Stomach smooth muscle (tissue), 2 donors: ENCODE results near the gene HNF4A.
A peak's percentile ranks its signal among the peaks of the same experiment; 100 is the strongest.
"Not testable (repeated sequence)": the region's sequence is repeated elsewhere in the genome, so short reads cannot be mapped to it uniquely, and the experiment has no call there.

ENCODE experiments used
- H3K27ac ChIP-seq: one replicate; pipeline ENCODE4 v1.7.0; 2013; ENCODE audit warnings: mild to moderate bottlenecking, low read length, inconsistent platforms
- H3K27me3 ChIP-seq, 2 donors: one replicate each; pipeline ENCODE4 v1.7.0; 2013; ENCODE audit warnings: low read length in 2 of 2; ENCODE audit not compliant: insufficient read depth in 2 of 2, control insufficient read depth in 1 of 2
- H3K36me3 ChIP-seq, 2 donors: one replicate each; pipeline ENCODE4 v1.7.0; 2013; ENCODE audit warnings: low read length in 2 of 2; ENCODE audit not compliant: control insufficient read depth in 2 of 2, insufficient read depth in 2 of 2
- H3K4me1 ChIP-seq: one replicate; pipeline ENCODE4 v1.7.0; 2013; ENCODE audit warnings: low read length; ENCODE audit not compliant: control insufficient read depth, insufficient read depth
- H3K4me3 ChIP-seq, 2 donors: one replicate each; pipeline ENCODE4 v1.7.0; 2013; ENCODE audit warnings: low read length in 2 of 2
- H3K9ac ChIP-seq, 2 donors: one replicate each; pipeline ENCODE4 v1.7.0; 2013; ENCODE audit warnings: low read length in 2 of 2, mild to moderate bottlenecking in 1 of 2
- H3K9me3 ChIP-seq, 2 donors: one replicate each; pipeline ENCODE4 v1.7.0; 2013; ENCODE audit warnings: low read length in 2 of 2; ENCODE audit not compliant: control insufficient read depth in 2 of 2
- donor health status: healthy.
- donor health status: Pancreatic carcinoma.

Gene HNF4A

DNA sequence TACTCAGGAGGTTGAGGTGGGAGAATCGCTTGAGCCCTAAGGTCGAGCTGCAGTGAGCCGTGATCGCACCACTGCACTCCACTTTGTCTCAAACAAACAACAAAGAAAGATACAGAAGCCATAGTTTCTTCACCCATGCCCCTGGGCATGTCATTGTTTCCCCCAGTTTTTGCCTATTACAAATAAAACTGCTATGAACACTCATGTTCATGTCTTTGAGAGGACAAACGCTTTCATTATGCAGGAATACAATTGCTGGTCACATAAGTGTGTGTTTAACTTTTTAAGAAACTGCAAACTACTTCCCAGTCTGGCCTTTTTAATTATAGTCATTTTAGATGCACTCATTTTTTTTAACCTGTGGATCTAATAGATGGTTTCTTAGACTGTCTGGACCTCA, 108.0 kb downstream of the HNF4A start:
- H3K36me3 ChIP-seq = no peaks in the 10 kb centered on the region
- no peaks in the 10 kb centered on the region for H3K9me3 ChIP-seq
- H3K9ac ChIP-seq = no peak overlapping the region
- no peak overlapping the region for H3K4me3 ChIP-seq
- H3K4me1 ChIP-seq = no peaks in the 10 kb centered on the region
- peaks cover 0 to 2% of the 10 kb centered on the region in 2 donors for H3K27me3 ChIP-seq
- no peak overlapping the region for H3K27ac ChIP-seq

DNA sequence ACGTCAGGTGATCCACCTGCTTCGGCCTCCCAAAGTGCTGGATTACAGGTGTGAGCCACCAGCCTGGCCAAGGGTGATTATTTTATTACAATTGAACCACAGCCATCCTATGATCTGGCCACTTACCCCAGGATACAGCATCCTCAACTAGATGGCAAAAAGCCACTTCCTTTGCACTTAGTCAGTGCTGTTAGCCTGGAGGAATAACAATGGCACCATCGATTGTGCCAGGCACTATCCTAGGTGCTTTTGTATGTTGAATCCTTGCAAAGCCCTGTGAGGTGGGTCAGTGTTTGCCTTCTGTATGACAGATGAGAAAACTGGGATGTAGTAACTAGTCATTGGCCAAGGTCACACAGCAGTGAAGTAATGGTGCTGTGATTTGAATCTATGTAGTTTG, 109.0 kb downstream of the HNF4A start:
- no peaks in the 10 kb centered on the region for H3K36me3 ChIP-seq
- H3K9ac ChIP-seq = no peak overlapping the region
- H3K4me3 ChIP-seq = no peak overlapping the region
- H3K9me3 ChIP-seq = no peaks in the 10 kb centered on the region
- H3K27me3 ChIP-seq = peaks cover 0 to 2% of the 10 kb centered on the region in 2 donors
- H3K4me1 ChIP-seq = no peaks in the 10 kb centered on the region
- H3K27ac ChIP-seq = no peak overlapping the region

DNA sequence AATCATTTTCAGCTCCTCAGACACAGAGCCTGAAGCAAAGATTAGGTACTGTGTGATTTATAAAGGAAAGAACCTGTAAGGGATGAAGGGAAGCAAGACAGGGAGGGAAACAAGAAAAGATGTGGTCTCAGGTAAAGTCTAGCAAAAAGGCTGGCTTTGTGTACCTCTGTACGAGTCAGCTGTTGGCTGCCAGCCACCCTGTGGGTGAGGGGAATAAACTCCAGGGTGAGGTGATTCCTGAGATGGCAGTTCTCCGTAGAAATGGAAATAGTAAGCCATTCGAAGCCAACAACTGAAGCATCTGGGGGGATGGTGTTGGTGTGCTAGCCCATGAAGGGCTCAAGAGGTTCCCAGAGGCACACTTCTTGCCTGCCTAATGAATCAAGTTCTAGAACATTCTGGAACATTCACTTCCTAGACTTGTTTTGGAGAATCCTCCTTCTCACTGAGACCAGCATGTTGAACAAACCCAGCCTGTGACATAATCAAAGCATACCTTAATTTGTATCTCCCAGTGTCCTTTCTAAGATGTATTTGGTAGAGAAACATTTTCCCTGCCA, 109.6 kb downstream of the HNF4A start:
- H3K4me1 ChIP-seq = no peaks in the 10 kb centered on the region
- no peaks in the 10 kb centered on the region for H3K9me3 ChIP-seq
- H3K4me3 ChIP-seq = no peak overlapping the region
- H3K27me3 ChIP-seq = peaks cover 0 to 2% of the 10 kb centered on the region in 2 donors
- no peaks in the 10 kb centered on the region for H3K36me3 ChIP-seq
- no peak overlapping the region for H3K9ac ChIP-seq
- H3K27ac ChIP-seq = no peak overlapping the region

DNA sequence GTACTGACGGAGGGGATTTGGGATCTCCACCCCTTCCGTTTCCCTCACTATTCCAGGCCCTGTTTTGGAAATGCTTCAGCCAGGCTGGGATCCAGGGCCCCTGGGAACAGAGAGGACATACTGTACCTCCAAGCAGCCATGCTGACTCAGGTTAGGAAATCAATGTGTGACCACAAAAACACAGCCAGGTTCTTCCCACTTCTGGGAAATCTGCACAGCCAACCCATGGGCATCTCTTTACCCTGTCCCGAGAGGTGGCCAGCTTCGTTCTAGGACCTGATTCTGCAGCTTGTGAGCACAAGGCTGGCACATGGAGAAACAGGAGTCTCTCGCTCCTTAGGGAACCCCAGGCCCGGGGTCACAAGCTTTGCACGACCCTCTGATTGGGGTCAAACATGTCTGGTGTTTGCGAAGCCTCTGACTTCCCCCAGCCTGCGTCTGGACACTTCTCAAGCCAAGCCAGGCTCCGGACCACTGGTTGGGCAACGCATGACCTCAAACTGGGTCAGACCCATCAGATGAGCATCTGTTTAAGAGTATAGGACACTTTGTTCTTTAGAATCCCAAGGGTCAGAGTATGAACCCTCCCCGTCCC, 111.9 kb downstream of the HNF4A start:
- Histone ChIP-seq H3K27ac (no peak overlapping the region), H3K36me3 (no peaks in the 10 kb centered on the region), H3K9me3 (no peaks in the 10 kb centered on the region), H3K9ac (no peak overlapping the region), H3K4me1 (no peaks in the 10 kb centered on the region), H3K4me3 (no peak overlapping the region), H3K27me3 (peaks cover 0 to 2% of the 10 kb centered on the region in 2 donors)

DNA sequence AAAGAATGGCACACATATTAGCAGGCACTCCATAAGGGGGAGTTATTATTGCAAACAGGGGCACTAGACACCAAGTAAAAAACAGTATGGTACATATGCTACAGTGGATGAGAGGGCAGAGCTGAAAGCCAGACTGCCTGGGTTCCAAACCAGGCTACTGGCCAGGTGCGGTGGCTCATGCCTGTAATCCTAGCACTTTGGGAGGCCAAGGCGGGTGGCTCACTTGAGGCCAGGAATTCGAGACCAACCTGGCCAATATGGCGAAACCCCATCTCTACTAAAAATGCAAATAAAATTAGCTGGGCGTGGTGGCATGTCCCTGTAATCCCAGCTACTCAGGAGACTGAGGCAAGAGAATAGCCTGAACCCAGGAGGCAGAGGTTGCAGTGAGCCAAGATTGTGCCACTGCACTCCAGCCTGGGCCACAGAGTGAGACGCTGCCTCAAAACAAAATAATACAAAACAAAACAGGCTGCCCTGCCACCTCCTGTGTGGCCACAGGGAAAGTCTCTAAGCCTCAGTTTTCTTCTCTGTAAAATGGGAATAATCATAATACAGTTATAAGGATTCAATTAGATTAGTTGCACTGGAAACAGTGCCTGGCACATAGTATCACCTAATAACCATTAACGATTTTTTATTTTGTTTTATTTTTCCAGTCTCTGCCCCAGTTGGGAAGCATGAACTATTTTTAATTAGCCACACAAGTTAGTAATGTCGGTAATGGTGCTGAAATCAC, 112.7 kb downstream of the HNF4A start:
- H3K27ac ChIP-seq = no peak overlapping the region
- no peak overlapping the region for H3K9ac ChIP-seq
- no peaks in the 10 kb centered on the region for H3K36me3 ChIP-seq
- H3K9me3 ChIP-seq = no peaks in the 10 kb centered on the region
- H3K27me3 ChIP-seq = peaks cover 0 to 2% of the 10 kb centered on the region in 2 donors
- no peak overlapping the region for H3K4me3 ChIP-seq
- H3K4me1 ChIP-seq = no peaks in the 10 kb centered on the region

DNA sequence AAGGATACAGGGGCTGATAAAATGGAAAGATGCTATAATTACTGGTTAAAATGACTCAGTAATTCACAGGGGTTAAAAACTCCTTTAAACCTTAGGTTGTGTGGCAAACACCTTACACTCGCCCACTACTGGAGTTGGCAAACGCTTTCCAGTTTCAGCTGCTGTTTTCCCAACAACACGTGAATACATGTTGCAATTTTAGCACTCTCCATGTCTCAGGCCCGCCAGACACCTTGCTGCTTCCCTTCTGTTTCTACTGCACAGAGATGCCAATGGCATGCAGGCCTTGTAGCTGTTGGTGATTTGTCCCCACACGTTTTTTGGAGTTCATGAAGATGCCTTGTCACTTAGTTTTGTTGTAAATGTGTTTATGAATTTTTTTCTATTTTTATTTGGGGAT, 114.8 kb downstream of the HNF4A start:
- peaks cover 0 to 2% of the 10 kb centered on the region in 2 donors for H3K27me3 ChIP-seq
- H3K27ac ChIP-seq = no peak overlapping the region
- no peak overlapping the region for H3K9ac ChIP-seq
- H3K36me3 ChIP-seq = no peaks in the 10 kb centered on the region
- H3K4me1 ChIP-seq = peaks cover 5% of the 10 kb centered on the region
- no peak overlapping the region for H3K4me3 ChIP-seq
- H3K9me3 ChIP-seq = no peaks in the 10 kb centered on the region

DNA sequence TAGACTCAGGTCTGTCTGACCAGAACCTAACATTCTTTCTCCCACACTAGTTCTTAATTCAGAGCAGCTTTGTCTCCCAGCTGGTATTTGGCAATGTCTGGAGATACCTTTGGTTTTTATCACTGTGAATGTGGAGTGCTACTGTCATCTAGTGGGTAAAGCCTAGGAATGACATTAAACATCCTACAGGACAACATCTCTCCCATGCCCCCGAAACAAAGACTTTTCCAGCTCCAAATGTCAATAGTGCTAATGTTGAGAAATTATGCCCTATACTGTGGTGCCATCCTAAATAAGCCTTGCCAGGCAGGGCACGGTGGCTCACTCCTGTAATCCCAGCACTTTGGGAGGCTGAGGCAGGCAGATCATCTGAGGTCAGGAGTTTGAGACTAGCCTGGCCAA, 116.0 kb downstream of the HNF4A start:
- Histone ChIP-seq H3K27ac (no peak overlapping the region), H3K9me3 (no peaks in the 10 kb centered on the region), H3K27me3 (peaks cover 0 to 2% of the 10 kb centered on the region in 2 donors), H3K4me3 (no peak overlapping the region), H3K36me3 (no peaks in the 10 kb centered on the region), H3K4me1 (peaks cover 14% of the 10 kb centered on the region), H3K9ac (no peak overlapping the region)

DNA sequence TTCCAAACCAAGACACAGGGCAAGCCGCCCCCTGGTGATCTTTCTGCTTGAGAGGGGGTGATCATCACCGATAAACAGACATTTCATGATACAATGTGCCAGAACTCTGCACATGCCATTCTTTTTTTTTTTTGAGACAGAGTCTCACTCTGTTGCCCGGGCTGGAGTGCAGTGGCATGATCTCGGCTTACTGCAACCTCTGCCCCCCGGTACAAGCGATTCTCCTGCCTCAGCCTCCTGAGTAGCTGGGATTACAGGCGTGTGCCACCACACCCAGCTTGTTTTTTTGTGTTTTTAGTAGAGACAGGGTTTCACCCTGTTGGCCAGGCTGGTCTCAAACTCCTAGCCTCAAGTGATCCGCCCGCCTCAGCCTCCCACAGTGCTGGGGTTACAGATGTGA, 116.8 kb downstream of the HNF4A start:
- not testable (repeated sequence) for H3K9ac ChIP-seq, H3K4me3 ChIP-seq, H3K9me3 ChIP-seq, H3K27me3 ChIP-seq, H3K36me3 ChIP-seq, H3K27ac ChIP-seq
- peaks cover 19% of the 10 kb centered on the region for H3K4me1 ChIP-seq

DNA sequence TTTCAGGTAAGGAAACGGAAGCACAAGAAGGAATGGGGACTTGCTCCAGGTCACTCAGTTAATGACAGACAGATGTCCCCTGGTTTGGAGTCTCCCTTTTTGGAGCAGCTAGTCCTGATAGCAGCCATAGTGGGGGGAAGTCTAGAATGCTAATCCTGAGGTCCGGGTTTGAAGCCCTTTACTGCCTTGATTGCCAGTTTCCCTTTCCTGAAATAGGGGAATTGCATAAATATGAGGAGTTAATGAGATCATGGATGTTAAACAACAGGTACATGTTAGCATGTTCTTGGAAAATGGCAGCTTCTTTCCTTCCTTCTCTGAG, 119.8 kb downstream of the HNF4A start:
- H3K9ac ChIP-seq = peak overlapping the region; percentile 95 to 96
- H3K36me3 ChIP-seq = peaks cover 5% of the 10 kb centered on the region in 2 donors
- H3K4me1 ChIP-seq = peaks cover 19% of the 10 kb centered on the region
- H3K4me3 ChIP-seq = peak overlapping the region; percentile 87 to 89
- H3K27me3 ChIP-seq = no peaks in the 10 kb centered on the region
- no peaks in the 10 kb centered on the region for H3K9me3 ChIP-seq
- H3K27ac ChIP-seq = peak overlapping the region; percentile 87

DNA sequence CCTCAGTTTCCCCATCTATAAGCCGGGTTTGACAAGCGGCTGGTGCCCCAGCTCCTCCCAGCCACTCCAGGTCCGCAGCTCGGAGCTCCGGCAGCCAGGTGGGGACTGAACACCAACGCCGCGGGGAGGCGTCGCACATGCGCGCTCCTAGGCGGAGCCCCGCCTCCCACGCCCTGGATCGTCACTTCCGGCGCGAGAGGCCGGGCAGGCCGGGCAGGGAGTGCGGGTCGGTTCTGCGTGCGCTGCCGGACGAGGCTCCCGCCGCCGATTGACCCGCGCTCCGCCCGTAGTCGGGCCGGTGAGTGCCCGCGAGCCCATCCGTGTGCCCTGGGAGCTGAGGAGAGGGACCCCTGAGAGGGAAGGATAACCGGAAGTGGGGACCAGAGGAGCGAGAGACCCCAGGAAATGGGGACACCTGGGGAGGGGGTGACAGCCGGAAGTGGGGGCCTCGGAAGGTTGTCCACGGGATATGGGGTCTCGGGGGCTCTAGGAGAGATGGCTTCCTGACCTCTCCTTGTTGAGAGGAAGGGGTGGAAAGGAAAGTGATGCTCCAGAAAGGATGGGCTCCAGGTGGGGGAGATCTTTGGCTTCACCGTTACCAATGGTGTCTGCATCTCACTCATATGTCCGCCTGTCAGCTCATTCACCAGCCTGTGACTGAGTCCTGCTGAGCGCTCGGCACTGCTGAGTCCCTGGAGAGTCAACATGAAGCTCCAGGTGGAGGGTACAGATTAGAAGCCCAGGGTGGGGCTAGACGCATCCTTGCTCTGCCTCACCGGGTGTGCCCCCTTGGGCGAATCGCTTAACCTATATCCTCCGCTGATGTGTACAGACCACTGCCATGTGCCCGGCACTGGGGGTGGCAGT, 120.4 kb downstream of the HNF4A start, which contains the start of gene TTPAL:
Gene TTPAL, plus strand, starts transcription at position 181 of the 867 bp plus-strand sequence. CDS start 4,126 bp downstream, outside the sequence.
- Histone ChIP-seq H3K27me3 (no peaks in the 10 kb centered on the region), H3K9ac (peak within 1 kb of the TSS; percentile 95 to 96), H3K27ac (peak within 1 kb of the TSS; percentile 87), H3K4me1 (peaks cover 19% of the 10 kb centered on the region), H3K4me3 (peak within 1 kb of the TSS; percentile 87 to 89), H3K36me3 (peaks cover 10% of the 10 kb centered on the region in 2 donors), H3K9me3 (no peaks in the 10 kb centered on the region)
